Stimulated activated CD8-positive, alpha-beta memory T cell treated with anti-CD3 and anti-CD28 coated beads, Interleukin-4, amount 100 ng/mL, for 4 hours (primary cell): ENCODE measurements around the gene GFPT2.

Experiments
- DNase-seq, 2 donors: peaks; one replicate each; pipeline ENCODE4 v3.0.0-alpha.2; 2020; ENCODE audit warnings: low read depth in 2 of 2, low spot score in 1 of 2

GFPT2 gene

DNA sequence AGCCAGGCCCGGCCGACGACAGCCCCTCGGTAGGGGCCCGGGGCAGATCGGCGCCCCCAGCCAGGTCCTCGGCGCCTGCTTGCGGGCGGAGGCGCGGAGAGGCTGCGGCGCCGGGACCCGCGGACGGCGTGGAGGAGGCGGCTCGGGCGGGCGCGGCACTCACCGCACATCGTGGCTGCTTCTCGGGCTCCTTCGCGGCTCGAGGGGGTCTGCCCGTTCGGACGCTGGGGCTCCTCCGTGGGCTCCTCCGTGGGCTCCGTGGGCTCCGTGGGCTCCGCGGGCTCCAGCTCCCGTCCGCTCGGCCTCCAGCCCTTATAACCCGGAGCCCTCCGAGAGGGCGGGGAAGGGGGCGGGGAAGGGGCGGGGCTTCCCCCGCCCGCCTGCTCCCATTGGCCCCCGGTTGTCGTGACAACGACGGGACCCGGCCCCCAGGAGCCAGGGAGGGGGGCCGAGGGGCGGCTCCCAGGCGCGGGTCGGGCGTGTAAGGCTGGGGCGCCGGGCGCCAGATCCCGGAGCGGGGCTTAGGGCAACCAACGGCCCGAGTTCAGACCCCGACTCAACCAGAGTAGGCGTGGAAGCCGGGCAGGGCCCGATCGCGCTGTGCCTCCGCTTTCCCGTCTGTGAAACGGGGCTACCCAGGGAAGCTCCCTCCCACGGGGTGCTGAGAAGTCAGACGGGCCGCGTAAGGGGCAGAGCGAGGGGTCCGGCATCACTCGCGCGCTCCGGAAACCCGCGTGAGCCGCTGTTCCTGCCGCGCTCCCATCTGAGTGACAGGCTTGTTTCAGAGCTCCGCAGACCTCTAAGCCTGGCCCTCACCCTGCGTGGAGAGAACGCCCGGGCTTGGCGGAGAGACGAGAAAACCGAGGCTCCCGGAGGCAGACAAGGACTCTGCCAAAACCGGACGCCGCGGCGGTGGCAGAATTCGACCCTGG lies at the start of gene GFPT2:
Gene GFPT2, minus strand, starts transcription at position 289 of the 932 bp plus-strand sequence. Its CDS starts 119 bp downstream, at position 170.
- peak; percentile 42 to 59 for DNase-seq

DNA sequence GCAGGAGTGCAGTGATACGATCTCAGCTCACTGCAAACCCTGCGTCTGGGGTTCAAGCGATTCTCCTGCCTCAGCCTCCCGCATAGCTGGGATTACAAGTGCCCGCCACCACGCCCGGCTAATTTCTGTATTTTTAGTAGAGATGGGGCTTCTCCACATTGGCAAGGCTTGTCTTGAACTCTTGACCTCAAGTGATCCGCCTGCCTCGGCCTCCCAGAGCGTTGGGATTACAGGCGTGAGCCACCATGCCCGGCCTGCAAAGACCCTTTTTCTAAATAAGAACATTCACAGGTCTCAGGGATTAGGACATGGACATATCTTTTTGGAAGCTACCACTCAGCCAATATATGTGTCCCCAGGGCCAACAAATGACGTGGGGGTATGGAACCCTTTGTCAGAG lies 49.6 kb upstream of the GFPT2 start:
- DNase-seq, result no peak

DNA sequence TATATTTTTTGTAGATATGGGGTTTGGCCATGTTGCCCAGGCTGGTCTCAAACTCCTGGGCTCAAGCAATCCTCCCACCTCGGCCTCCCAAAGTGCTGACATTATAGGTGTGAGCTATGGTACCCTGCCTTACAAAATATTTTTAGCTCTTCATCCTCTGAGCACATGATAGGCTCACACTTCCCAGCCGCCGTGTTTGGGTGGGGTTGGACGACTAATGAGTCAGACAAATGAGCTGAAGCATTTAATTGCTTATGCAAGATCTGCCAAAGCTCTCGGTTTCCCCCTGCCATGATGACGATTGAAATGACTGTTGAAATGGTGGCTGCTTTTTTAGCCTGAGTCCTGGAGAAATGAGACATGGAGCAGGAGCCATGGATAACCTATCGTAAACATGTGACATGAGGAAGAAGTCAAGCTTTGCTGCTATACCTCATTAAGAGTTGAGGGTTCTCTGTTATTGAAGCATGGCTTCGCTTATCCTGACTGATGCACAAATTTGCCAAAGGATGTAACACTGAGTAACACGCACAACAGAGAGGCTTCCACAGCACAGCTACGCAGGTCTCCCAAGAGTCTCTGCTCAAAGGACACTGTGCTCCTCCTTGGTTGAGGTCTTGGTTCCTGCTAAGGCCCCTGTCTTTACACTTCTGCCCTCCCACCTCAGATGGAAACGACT lies 48.2 kb upstream of the GFPT2 start:
- no peak for DNase-seq

DNA sequence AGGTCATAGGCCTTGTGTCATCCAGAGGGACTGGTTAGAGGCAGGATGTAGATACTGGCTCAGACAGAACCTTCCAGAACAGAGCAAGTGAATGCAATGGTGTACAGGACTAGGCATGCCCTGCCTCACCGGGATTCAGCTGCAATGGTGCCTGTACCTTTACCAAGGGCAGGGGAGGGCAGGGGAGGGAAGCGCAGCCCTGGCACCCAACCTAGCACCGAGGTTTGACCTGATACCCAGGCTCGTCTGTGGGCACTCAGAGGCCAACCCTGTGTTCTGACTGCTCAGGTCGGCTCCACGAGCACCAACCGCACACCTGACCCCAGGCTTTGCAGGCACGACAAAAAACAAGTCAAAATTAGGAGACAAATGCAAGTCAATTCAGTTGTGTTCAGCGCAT lies 47.3 kb upstream of the GFPT2 start:
- DNase-seq, result no peak

DNA sequence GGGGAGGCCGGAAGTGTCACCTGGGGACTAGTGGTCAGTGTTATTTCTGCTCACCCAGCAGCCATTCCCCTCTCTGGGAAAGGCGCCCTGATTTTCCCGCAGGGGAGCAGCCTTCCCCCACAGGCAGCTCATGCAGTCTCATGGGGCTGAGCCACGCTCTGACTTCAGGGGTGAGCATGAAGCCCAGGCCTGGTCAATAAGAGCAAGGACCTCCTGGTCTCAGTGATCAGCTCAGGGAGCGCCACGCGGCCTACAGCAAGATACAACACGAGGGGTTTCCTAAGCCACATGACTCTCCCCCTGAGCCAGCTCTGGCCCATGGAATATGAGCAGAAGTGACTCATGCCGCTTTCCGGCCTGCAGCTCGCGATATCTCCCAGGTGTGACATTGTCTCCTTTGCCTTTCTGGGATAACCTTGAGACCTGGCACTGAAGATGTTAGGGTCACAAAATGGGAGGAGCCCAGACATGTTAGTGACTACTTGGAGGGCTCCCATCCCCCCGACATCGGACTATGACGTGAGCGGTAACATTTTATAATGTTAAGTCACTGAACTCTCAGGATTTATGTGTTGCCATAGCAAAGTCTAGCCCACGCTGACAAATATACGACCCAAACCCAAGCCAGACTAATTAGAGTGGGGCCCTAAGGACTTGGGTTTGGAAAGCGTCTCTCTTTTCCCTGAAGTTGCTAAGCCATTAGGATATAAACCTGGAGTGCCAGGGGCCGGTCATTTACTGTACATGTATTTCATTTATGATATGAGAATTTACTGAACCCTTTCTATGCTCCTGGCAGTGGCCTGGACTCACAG lies 46.5 kb upstream of the GFPT2 start:
- no peak for DNase-seq

DNA sequence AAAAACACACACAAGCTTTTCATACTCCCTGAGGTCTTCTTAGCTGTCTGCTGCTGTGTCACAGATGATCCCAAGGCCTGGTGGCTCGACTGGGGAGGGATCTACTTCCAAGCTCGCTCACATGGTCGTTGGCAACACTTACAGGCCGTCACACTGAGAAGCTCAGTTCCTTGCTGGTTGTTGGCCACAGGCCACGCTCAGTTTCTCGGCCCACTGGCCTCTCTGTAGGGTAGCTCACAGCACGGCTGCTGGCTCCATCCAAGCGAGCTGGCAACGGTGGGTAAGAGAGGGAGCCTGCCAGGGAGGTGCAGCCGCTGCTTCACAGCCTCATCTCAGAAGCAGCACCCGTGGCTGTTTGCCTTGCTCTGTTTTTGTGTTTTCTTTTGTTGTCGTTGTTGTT lies 43.8 kb upstream of the GFPT2 start:
- DNase-seq, result no peak

DNA sequence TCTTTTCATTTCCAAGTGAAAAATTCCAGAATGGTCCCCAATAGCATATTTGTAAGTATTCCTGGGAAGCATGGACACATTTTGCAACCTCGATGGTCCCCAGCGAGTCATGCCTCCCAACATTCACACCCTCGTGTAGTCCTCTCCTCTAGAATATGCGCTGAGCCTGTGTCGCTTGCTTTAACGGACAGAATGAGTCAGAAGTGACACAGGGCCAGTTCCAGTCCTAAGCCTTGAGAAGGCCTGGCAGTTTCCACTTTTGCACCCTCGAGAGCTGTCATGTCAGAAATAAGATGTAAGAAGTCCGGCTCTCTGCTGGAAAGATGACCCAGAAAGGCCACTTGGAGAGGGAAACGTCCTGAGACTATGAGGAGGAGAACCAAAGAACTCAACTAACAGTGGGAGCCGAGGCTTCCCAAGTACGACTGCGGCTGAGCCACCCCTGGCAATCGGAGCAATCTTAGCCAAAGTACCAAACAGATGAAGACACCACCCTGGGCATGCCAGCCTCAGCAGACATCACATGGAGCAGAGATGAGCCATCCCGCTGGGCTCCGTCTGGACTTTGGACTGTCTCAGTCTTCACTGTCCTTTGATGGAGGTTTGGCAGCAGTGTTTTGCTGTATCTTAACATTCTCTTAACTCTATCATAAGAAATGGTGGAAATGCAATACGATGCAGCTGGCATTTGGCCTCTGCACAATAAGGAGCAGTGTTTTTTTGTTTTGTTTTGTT lies 42.6 kb upstream of the GFPT2 start:
- no peak for DNase-seq

DNA sequence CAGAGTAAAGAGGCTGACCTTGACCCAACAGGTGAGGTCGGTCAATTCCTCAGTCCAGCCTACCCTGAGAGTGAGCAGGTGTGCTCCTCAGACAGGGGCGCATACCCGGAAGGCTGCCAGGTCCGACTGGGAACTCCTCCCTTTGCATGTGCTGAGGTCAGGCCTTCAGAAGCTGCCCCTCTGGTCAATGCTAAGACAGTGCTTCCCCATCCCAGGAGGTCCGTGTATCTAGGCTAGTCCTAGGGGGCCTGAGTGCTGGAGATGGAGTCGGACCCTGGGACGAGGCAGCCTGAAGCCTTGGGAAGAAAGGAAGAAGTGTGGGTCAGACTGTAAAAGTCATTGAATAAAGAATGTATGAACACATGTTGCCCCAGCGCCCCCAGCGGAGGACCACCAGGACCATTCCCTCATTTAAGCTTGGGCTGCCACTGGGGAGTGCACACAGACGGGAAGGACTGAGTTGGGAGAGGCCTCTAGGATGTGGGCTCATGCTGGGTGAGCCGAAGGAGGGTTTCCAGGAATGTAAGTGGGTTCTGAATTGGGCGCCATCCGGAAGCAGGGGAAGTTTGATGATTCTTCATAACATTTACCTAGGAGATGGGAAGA lies 41.0 kb upstream of the GFPT2 start:
- DNase-seq, result no peak

DNA sequence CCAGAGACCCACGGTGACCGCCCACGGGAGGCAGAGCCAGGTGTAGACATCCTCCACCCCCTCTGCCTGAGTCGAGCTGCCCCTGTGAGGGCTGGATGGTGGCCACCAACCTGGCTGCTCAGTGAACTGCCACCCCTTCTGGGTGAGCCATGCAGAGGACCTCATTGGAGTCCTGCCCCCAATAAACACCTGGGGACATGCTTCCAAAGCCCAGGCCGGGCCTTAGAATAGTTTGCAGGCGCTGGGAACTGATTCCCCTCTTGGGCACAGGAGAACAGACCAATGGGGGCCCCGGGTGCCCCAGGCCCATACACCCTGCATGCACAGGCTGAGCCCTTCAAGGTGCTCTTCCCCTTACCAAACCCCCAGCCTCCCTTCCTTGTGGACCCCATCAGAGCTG lies 38.1 kb upstream of the GFPT2 start:
- no peak for DNase-seq

DNA sequence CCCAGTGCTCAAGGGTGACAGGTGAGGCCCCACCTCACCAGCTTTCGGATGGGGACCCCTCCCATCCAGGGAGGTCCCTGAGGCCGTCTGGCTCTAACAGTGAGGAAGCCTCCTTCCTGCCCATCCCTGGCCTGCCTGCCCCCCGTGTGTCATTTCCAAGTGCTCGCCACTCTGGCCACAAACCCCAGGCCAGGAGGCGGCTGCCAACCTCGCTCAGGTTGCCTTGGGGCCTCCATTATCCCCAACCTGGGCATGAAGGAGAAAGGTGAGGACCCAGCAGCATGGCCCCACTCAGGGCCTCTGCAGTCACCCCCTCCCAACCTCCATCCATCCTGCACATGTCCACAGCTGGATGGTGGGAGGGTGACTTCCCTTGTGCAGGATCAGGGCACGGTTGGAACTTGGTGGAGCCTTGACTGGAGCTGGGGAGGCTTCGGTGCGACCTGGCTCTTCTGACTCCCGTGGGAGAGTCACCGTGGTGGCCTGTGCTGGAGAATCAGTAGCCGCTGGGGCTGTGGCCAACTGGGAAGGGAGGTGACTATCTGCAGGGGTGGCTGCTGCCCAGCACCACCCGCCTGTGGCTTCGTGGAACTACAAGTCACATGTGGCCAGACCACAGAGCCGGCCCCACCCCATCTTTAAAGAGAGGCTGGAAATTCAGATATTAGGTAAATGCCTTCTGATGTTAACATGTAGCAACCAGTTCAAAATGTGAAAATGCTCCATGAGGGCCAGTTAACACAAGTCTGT lies 37.5 kb upstream of the GFPT2 start:
- no peak for DNase-seq

DNA sequence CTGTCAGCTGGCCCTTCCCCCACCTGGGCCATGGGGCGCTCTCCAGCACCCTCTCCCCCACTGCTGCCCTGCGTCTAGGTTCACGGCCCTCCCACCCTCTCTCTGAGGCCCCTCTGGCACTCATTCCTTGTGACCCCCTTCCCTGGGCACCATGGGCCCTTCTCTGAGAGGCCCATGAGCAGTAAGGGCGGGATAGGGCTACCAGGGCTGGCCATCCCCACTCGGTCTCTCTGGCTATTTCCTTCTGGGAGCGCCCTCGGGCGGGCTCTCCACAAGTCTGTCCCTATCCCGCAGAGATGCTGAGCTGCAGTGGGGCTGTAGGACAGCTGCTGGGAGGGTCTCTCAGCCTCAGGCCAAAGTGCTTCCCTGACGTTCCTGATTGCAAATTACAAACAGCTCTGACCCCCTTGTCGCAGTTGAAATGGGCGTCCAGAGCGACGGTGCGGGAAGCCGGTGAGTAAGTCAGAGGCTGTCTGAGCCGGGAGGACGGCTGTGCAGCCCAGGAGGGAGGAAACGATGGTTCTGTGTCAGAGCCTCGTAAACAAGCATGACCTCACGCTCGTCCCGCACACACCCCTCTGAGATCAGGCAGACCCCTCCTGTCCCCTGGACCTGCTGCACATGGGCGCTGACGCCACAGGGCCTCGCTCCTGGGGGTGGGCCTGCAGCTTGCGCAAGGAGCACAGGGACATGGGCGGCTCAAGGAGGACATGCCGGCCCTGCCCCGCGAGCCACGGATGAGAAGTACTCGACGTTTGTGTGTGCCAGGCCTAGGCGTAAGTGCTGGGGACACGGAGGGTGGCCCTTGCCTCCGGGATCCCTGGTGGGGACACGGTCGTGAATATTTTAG lies 36.3 kb upstream of the GFPT2 start:
- DNase-seq, result no peak

DNA sequence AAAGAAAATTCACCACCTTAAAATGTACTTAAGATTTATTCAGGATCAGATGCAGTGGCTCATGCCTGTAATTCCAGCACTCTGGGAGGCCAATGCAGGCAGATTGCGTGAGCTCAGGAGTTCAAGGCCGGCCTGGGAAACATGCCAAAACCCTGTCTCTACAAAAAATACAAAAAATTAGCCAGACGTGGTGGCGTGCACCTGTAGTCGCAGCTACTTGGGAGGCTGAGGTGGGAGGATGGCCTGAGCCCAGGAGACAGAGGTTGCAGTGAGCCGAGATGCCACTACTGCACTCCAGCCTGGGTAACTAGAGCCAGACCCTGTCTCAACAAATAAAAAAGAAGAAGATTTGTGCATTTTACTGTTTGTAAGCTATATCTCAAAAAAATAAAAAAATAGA lies 34.7 kb upstream of the GFPT2 start:
- DNase-seq, result no peak

DNA sequence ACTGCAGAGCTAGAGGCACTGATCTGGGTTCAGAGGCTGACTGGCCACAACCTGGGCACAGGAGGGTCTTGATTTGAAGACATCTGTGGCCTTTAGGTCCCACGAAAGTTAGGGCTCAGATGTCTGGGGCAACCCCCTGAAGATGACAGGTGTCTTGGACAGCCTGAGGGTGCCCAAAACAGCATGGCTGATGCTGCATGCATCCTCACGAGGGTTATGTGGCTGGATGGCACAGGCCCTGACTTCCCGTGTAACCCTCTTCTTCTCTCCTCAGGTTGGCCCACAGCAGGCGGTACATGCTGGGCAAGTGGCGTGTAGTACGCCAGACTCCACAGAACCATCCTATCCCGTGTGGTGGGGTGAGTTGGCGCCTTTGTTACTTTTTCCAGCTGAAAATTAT lies 29.8 kb upstream of the GFPT2 start:
- DNase-seq, result no peak

DNA sequence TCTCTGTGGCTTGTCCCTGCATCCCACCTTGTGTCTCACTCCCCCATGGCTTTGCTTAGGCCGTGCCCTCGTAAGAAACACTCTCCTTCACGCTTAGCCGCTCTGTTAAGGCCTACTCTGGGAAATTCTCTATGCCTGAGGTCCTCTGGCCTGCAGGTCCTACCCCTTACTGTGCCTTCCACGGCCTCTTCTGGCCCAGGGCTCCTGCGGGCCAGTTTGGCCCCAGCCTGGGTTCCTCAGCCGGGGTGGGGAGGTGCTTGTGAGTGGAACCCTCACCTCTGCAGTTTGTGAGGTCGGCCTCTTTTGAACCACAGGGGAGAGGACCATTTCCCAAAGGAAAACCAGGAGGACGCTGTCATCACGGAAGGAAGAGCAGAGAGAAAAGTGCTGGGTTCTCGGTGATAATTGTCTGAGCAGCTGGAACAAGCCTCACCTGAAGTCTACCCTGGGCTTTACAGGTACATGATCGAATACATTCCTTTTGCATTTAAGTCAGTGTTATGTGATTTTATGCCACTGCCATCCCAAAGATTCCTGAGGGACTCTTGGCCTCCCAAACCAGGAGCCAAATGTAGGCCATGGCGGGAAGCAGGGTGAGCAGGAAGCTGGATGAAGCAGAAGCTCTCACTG lies 28.8 kb upstream of the GFPT2 start:
- DNase-seq, result no peak

DNA sequence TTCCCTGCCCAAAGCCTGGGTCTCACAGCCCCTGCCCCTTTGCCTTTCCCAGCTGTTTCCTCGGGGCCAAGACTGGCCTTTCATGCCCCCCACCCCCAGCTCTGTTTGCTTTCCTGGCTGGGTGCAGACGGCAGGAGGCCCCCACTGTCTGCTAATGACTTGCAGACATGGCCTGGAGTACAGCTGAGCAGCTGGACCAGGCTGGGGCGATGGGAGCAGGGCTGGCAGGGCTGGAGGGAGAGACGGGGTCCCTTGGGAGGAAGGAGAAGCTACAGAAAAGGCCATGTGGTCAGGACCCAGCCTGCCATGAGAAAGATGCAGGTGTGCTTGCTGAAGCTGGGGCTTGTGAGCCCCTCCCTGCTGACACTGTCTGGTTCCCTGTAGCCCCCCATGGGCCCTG lies 28.3 kb upstream of the GFPT2 start:
- DNase-seq, result no peak

DNA sequence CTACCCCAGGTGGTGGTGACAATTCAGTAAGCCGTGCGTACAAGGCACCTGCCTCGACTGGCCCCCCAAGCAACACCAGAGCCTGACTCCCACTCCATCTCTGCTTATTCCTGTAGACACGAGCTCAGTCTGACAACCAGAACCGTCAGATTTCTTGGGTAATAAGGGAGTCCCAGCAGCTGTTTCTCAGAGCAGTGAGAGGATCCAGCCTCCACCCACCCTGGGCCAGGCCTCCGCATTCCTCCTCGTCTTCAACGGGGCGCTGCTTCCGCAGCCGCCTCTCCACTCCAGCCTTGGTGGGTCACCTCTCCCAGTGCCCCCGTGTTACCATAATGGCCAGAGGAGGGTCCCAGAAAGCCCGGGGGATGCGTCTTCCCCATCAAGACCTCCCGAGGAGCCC lies 27.7 kb upstream of the GFPT2 start:
- no peak for DNase-seq

DNA sequence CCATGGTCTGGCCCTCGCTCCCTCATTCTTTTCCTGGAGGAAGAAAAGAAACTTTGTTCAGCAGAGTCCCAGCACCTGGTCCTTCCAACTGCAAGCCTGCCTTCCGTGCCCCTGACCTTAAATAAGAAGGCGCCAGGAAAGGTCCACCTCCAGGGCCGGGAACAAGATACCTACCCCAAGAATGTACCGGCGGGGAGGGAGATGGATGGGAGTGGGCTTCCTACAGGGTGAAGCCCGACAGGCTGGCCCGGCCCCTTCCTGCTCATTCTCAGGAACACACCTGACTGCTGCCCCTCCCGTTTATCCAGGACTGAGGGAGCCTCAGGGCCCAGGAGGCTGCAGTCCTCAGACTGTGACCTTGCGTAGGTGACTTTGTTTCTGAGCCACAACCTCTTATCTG lies 27.3 kb upstream of the GFPT2 start:
- DNase-seq, result no peak

DNA sequence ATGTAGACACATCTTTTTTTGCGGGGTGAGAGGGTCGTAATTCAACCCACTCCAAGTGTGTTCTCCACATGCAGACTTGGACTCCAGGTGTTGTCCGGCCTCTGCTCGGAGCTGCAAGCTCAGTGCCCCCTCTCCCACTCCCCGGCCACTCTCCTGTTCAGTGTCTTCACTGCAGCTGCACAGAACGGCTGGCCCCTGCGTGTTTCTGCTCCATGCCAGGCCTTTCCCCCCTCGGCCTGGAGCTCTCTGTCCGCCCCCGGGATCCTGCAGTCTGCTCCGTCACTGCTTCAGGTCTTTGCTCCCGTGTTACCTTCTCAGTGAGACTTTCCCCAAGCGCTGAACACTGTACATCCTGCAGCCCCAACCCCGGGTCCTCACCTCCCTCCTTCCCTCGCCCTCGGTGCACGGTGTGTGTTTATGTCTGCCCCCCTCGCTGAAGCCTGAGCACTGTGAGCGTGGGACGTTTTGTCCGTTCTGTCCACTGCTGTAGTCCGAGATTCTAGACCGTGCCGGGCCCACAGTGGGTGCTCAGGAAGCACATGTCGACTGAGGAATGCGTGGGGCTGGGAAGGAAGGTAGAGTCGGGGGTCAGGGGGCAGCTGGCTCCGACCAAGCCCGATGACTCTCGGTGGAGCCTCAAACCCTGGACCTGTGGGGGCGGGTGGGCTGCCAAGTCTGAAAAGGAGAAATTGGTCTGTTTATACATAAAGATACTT lies 26.4 kb upstream of the GFPT2 start:
- DNase-seq, result no peak
